Measurements from ENCODE around the gene IVNS1ABP.

- no peak for TF ChIP-seq CTCF (conservative IDR thresholded peaks at IDR 0.05 in 1 of 2, IDR thresholded peaks at IDR 0.05 in 1 of 2; ENCODE audit: low read depth in 1 of 2, low read length in 2 of 2)
- TF ChIP-seq EZH2 (IDR thresholded peaks at IDR 0.05; ENCODE audit: low read length, missing control alignments), result no peak
Observed at GRCh38 chr1:185338719-185339622, 21.9 kb upstream of the IVNS1ABP start.
